Mononuclear cell (primary cell): Measurements from ENCODE around the gene APLF. TPM values are rescaled to one million over a fixed set of nuclear protein-coding genes. Genes with fewer than 3 reads are reported as not detected.

ENCODE experiments used
- H3K27me3 ChIP-seq: 2 replicates; pipeline ENCODE4 v1.6.0; 2011; ENCODE audit warnings: low read length, control low read depth; ENCODE audit not compliant: insufficient read depth
- H3K4me1 ChIP-seq: 2 replicates; pipeline ENCODE4 v1.5.1; 2011; ENCODE audit warnings: mild to moderate bottlenecking, low read length, control low read depth; ENCODE audit not compliant: insufficient read depth
- H3K4me3 ChIP-seq: 2 replicates; pipeline ENCODE4 v1.5.1; 2011; ENCODE audit warnings: mild to moderate bottlenecking, low read length, moderate library complexity
- H3K9me3 ChIP-seq: 2 replicates; pipeline ENCODE4 v1.5.1; 2011; ENCODE audit warnings: low read depth, mild to moderate bottlenecking, control low read depth, low read length
- total RNA-seq: library from RNA; depleted of rRNA; stranded (reverse); fragments of >200 nt; gene quantifications from one replicate; pipeline ENCODE4 v1.2.3, GENCODE V29; 2012

Gene APLF
- 11.2 TPM for total RNA-seq

DNA sequence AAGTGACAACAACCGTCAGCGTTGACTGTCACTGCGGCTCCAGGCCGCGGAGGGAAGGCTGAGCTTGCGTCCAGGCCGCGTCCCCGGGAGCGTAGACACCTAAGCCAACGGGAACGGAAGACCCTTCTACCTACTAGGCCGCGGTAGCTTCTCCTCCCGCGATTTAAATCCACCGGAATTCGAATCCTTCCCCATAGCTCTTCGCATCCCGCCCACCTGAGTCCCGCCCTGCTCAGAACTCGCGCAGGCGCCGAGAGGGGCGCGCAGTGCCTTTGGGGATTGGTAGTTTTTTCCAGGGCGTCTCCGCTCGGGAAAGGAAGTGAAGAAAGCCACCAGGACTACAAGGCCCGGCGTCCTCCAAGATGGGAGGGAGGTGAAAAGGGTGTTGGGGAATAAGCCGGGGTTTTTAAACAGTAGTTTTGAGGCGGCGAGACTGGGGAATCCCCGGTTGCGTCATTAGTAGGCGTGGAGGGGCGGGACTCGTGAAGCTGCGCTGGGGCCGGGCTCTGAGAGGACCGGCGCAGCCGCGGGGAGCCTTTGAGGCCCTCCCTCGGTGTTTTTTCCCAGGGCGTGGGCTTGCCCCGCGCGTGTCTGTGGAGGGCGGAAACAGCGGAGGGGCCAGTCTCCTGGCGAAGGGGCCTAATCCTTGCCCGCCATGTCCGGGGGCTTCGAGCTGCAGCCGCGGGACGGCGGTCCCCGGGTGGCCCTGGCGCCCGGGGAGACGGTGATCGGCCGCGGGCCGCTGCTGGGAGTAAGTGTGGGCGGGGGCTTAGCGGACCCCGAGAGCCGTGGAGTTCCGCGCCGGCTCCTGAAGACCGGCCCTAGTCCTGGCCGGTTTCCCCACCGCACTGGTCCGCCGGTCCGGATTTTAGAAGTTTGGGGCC is at the start of gene APLF, which contains the start of gene FBXO48:
Gene APLF, plus strand, starts transcription at position 509 of the 884 bp plus-strand sequence. Its CDS starts 147 bp downstream, at position 656.
Gene FBXO48, minus strand, starts transcription at position 218 of the 884 bp plus-strand sequence. CDS start 2,149 bp downstream, outside the sequence.
- H3K9me3 ChIP-seq, result no peaks in the 10 kb centered on the region
- H3K27me3 ChIP-seq, result no peaks in the 10 kb centered on the region
- peaks cover 24% of the 10 kb centered on the region for H3K4me1 ChIP-seq
- H3K4me3 ChIP-seq, result peak within 1 kb of the TSS; percentile 86

DNA sequence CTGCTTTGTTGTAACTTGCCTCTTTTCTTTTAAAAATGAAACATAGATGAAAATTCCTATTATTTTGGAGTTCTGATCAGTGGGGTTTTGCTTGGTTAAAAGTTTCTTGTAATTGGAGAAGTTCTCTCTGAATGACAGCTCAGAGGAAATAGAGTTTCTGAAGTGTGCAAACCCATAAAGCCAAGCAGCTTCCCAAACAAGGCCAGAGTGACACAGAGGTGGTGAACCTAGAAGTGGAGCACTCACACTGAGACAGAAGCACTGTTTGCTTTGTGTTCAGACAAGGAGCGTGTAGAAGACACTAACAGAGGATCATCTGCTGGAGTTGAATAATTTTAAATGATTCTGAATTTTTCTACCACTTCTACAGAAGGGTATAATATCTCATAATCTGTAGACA is 49.5 kb upstream of the APLF start:
- Histone ChIP-seq H3K4me3 (no peak overlapping the region), H3K27me3 (no peaks in the 10 kb centered on the region), H3K4me1 (peaks cover 42% of the 10 kb centered on the region), H3K9me3 (no peaks in the 10 kb centered on the region)

GRCh38 chr2:68418419-68418818 is 49.0 kb upstream of the APLF start:
- Histone ChIP-seq H3K4me1 (peaks cover 43% of the 10 kb centered on the region), H3K4me3 (no peak overlapping the region), H3K9me3 (no peaks in the 10 kb centered on the region), H3K27me3 (no peaks in the 10 kb centered on the region)

GRCh38 chr2:68418855-68419254 is 48.5 kb upstream of the APLF start:
- Histone ChIP-seq H3K4me3 (no peak overlapping the region), H3K9me3 (no peaks in the 10 kb centered on the region), H3K4me1 (peaks cover 47% of the 10 kb centered on the region), H3K27me3 (no peaks in the 10 kb centered on the region)

DNA sequence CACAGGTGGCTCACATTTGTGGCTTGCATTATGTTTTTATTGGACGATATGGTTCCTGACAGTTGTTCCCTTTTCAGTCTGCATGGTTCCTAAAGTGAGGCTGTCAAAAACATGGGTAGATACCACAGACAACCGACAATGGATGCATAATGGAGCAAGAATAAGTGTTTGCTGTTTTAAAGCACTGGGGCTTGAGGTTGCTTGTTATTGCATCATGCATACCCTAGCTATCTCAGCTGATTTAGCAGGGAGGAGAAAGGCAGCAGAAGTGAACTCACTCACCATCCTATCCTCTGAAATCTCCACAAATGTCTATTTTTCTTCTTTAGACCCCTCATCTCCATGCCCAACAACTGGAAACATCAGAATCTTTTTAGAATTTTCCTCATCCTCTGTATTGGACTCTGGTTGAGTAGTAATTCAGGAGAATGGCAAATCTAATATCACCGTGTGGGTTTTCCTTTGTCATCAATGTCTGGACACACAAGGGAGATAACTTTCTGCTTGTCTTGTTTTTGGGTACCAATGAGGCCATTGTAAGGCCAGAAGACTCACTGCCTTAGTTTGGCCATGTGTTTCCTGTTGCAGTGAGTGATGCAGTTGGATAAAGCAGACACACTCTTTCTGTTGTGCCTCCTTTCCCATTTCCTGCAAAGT is 47.0 kb upstream of the APLF start:
- H3K4me1 ChIP-seq, result peaks cover 62% of the 10 kb centered on the region
- H3K9me3 ChIP-seq, result no peaks in the 10 kb centered on the region

GRCh38 chr2:68423966-68424650 is 43.3 kb upstream of the APLF start:
- peaks cover 79% of the 10 kb centered on the region for H3K4me1 ChIP-seq
- H3K4me3 ChIP-seq, result no peak overlapping the region
- H3K9me3 ChIP-seq, result no peaks in the 10 kb centered on the region
- no peaks in the 10 kb centered on the region for H3K27me3 ChIP-seq

More for the DNA sequence above, 47.0 kb upstream of the APLF start:
- no peaks in the 10 kb centered on the region for H3K27me3 ChIP-seq
- no peak overlapping the region for H3K4me3 ChIP-seq

GRCh38 chr2:68425503-68425902 is 41.9 kb upstream of the APLF start:
- H3K27me3 ChIP-seq, result no peaks in the 10 kb centered on the region
- no peak overlapping the region for H3K4me3 ChIP-seq
- H3K4me1 ChIP-seq, result peaks cover 70% of the 10 kb centered on the region
- H3K9me3 ChIP-seq, result no peaks in the 10 kb centered on the region

- no peaks in the 10 kb centered on the region for H3K9me3 ChIP-seq
- no peak overlapping the region for H3K4me3 ChIP-seq
- H3K4me1 ChIP-seq, result peaks cover 67% of the 10 kb centered on the region
- no peaks in the 10 kb centered on the region for H3K27me3 ChIP-seq
Measured at GRCh38 chr2:68426446-68426845, 40.9 kb upstream of the APLF start.

- Histone ChIP-seq H3K4me3 (no peak overlapping the region), H3K9me3 (no peaks in the 10 kb centered on the region), H3K27me3 (no peaks in the 10 kb centered on the region), H3K4me1 (peaks cover 67% of the 10 kb centered on the region)
Measured at GRCh38 chr2:68426848-68427579, 40.4 kb upstream of the APLF start.

DNA sequence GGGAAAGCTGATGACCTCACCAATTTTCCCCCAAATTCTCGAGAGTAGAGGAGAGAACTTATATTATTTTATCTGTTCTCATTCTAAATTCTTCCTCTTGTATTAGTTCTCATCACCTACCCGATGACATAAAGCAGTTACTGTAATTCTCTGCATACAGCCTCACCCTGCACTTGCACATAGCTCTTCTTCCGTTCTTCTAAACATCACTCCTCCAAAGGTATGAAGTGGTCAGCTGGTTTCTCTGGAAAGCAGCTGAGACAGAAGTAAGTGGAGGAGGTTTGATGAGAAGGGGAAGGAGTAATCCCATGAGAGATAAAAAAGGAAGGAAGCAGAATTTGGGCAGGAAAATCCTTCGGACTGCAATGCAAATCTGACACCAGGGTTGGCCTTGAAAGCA is 39.3 kb upstream of the APLF start:
- H3K4me1 ChIP-seq, result peaks cover 62% of the 10 kb centered on the region
- H3K27me3 ChIP-seq, result no peaks in the 10 kb centered on the region
- H3K4me3 ChIP-seq, result no peak overlapping the region
- no peaks in the 10 kb centered on the region for H3K9me3 ChIP-seq

GRCh38 chr2:68428746-68429145 is 38.6 kb upstream of the APLF start:
- peaks cover 56% of the 10 kb centered on the region for H3K4me1 ChIP-seq
- no peaks in the 10 kb centered on the region for H3K27me3 ChIP-seq
- H3K9me3 ChIP-seq, result no peaks in the 10 kb centered on the region
- H3K4me3 ChIP-seq, result no peak overlapping the region

GRCh38 chr2:68429311-68429826 is 38.0 kb upstream of the APLF start:
- no peaks in the 10 kb centered on the region for H3K27me3 ChIP-seq
- H3K4me3 ChIP-seq, result no peak overlapping the region
- peaks cover 49% of the 10 kb centered on the region for H3K4me1 ChIP-seq
- no peaks in the 10 kb centered on the region for H3K9me3 ChIP-seq

DNA sequence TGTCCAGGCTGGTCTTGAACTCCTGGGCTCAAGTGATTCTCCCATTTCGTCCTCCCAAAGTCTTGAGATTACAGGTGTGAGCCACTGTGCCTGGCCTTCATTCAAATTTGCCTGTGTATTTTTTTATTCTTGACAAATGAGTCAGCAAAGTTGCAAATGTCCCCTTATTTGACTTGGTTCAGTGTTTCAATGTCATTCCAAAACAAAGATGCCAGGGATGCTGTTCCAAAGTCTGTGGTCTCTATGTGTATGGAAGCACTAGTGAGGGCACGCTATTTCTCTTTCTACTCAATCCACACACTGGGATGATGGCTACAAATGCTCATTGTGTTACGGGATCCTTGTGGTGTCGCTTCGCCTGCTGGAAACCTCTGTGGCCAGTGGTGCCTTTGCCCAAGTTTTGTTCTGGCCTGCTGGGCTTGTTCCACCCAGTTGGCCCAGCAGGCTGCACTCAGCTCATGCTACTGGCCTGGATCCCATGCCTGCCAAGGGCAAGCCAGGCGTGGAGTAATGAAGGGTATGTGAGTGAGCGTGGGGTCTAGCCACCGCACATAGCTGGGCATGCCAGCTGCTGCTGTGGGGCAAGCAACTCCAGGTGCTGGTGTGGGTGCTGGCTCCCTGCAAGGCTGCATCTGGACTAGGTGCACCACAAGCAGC is 35.9 kb upstream of the APLF start:
- no peak overlapping the region for H3K4me3 ChIP-seq

More for the DNA sequence above, 35.9 kb upstream of the APLF start:
- no peaks in the 10 kb centered on the region for H3K27me3 ChIP-seq
- H3K4me1 ChIP-seq, result peaks cover 34% of the 10 kb centered on the region
- H3K9me3 ChIP-seq, result no peaks in the 10 kb centered on the region
